Bronchial epithelial cell (primary cell): ENCODE results near the gene NR1H4. TPM values are rescaled to one million over a fixed set of nuclear protein-coding genes. Genes with fewer than 3 reads are reported as not detected.

Experiments used
- DNase-seq: peaks from one replicate; pipeline ENCODE4 v3.0.0-alpha.2; 2010; ENCODE audit warnings: low read depth
- FAIRE-seq: peaks from 2 replicates; lab custom pipeline; 2011; peaks lifted over from hg19 to GRCh38; lab: Jason Lieb, UNC
- H3K27me3 ChIP-seq: 2 replicates; pipeline ENCODE4 v1.5.1; 2011; ENCODE audit warnings: low read length; ENCODE audit not compliant: control insufficient read depth, insufficient read depth
- H3K36me3 ChIP-seq: 2 replicates; pipeline ENCODE4 v1.5.1; 2011; ENCODE audit warnings: low read length; ENCODE audit not compliant: control insufficient read depth, insufficient read depth
- H3K4me3 ChIP-seq: 2 replicates; pipeline ENCODE4 v1.5.1; 2011; ENCODE audit warnings: mild to moderate bottlenecking, low read depth, low read length, control low read depth
- CTCF ChIP-seq: IDR thresholded peaks from 2 replicates; pipeline ENCODE4 v1.5.1; 2011; ENCODE audit warnings: mild to moderate bottlenecking, moderate library complexity, low read length, control low read depth, inconsistent platforms; ENCODE audit not compliant: insufficient read depth, severe bottlenecking
- total RNA-seq: library from RNA; depleted of rRNA; stranded (reverse); fragments of >200 nt; gene quantifications from 2 replicates; pipeline ENCODE4 v1.2.1, GENCODE V29; 2014

Gene NR1H4
- total RNA-seq, 1 donor from 2014 or later = not detected

- Histone ChIP-seq H3K36me3 (no peaks in the 10 kb centered on the region), H3K4me3 (no peak overlapping the region), H3K27me3 (no peaks in the 10 kb centered on the region)
- DNase-seq = no peak
- no peak for TF ChIP-seq CTCF
- no peak for FAIRE-seq
Observed at GRCh38 chr12:100458191-100458590, 15.5 kb upstream of the NR1H4 start.

- no peak overlapping the region for H3K4me3 ChIP-seq
- DNase-seq (no peak), FAIRE-seq (no peak)
- H3K27me3 ChIP-seq = no peaks in the 10 kb centered on the region
- TF ChIP-seq CTCF = no peak
- H3K36me3 ChIP-seq = no peaks in the 10 kb centered on the region
Observed at GRCh38 chr12:100460702-100461101, 13.0 kb upstream of the NR1H4 start.

- Histone ChIP-seq H3K27me3 (no peaks in the 10 kb centered on the region), H3K4me3 (no peak overlapping the region), H3K36me3 (no peaks in the 10 kb centered on the region)
- no peak for TF ChIP-seq CTCF
- FAIRE-seq = no peak
- DNase-seq = no peak
Observed at GRCh38 chr12:100461330-100461973, 12.2 kb upstream of the NR1H4 start.

- TF ChIP-seq CTCF = no peak
- DNase-seq (no peak), FAIRE-seq (no peak)
- Histone ChIP-seq H3K27me3 (no peaks in the 10 kb centered on the region), H3K36me3 (no peaks in the 10 kb centered on the region), H3K4me3 (no peak overlapping the region)
Observed at GRCh38 chr12:100463661-100464060, 10.0 kb upstream of the NR1H4 start.

- Histone ChIP-seq H3K36me3 (no peaks in the 10 kb centered on the region), H3K27me3 (no peaks in the 10 kb centered on the region), H3K4me3 (no peak overlapping the region)
- DNase-seq (no peak), FAIRE-seq (no peak)
- TF ChIP-seq CTCF = no peak
Observed at GRCh38 chr12:100464529-100464928, 9.1 kb upstream of the NR1H4 start.

GRCh38 chr12:100468126-100468525 lies 5.5 kb upstream of the NR1H4 start:
- no peak for DNase-seq
- no peak overlapping the region for H3K4me3 ChIP-seq
- no peak for FAIRE-seq
- TF ChIP-seq CTCF = no peak
- no peaks in the 10 kb centered on the region for H3K27me3 ChIP-seq
- H3K36me3 ChIP-seq = no peaks in the 10 kb centered on the region
